CD4-positive, alpha-beta memory T cell (primary cell): Measurements from ENCODE around the gene ZFPM1. TPM values are rescaled to one million over a fixed set of nuclear protein-coding genes. Genes with fewer than 3 reads are reported as not detected.

ENCODE experiments used
- CTCF ChIA-PET: fragments of 350-600 bp; sonication (Branson Sonifier 250); formaldehyde crosslinking; loops from one replicate; lab custom pipeline; 2021; ENCODE audit warnings: inconsistent platforms; ENCODE audit not compliant: partially characterized antibody; lab: Charles Lee
- POLR2A ChIA-PET: fragments of 350-600 bp; sonication (Branson Sonifier 250); formaldehyde crosslinking; loops from one replicate; lab custom pipeline; 2021; ENCODE audit not compliant: partially characterized antibody; lab: Charles Lee
- DNase-seq, 5 donors: peaks; one replicate each; pipeline versions ENCODE4 v3.0.0 to v3.0.0-alpha.2; 2020 to 2022; ENCODE audit warnings: mixed read lengths in 1 of 5
- H3K27ac ChIP-seq: one replicate; pipeline ENCODE4 v1.7.0; 2013; ENCODE audit warnings: low read depth, low read length
- H3K27me3 ChIP-seq: 2 replicates; pipeline ENCODE4 v1.7.0; 2013; ENCODE audit warnings: mild to moderate bottlenecking, low read length, moderate library complexity; ENCODE audit not compliant: insufficient read depth
- H3K36me3 ChIP-seq: 2 replicates; pipeline ENCODE4 v1.7.0; 2013; ENCODE audit warnings: mild to moderate bottlenecking, low read length, moderate library complexity; ENCODE audit not compliant: insufficient read depth
- H3K4me1 ChIP-seq: 2 replicates; pipeline ENCODE4 v1.7.0; 2013; ENCODE audit warnings: mild to moderate bottlenecking, low read length, moderate library complexity; ENCODE audit not compliant: insufficient read depth
- H3K4me3 ChIP-seq, 2 donors: one replicate each; pipeline ENCODE4 v1.7.0; 2013; ENCODE audit warnings: low read length in 2 of 2, mild to moderate bottlenecking in 1 of 2
- H3K9me3 ChIP-seq, 2 donors: one replicate each; pipeline ENCODE4 v1.7.0; 2013; ENCODE audit warnings: low read length in 2 of 2, control low read depth in 1 of 2; ENCODE audit not compliant: control insufficient read depth in 1 of 2
- H3K27ac Mint-ChIP-seq, 7 donors: one replicate each; pipeline ENCODE4 v1.8.0; 2020 to 2021; ENCODE audit warnings: mixed read lengths in 7 of 7, mild to moderate bottlenecking in 6 of 7, inconsistent platforms in 3 of 7, moderate library complexity in 3 of 7
- H3K27me3 Mint-ChIP-seq, 2 donors: one replicate each; pipeline ENCODE4 v1.8.0; 2020 to 2021; ENCODE audit warnings: mixed read lengths in 2 of 2
- H3K36me3 Mint-ChIP-seq, 2 donors: one replicate each; pipeline ENCODE4 v1.8.0; 2020 to 2021; ENCODE audit warnings: mixed read lengths in 2 of 2, inconsistent platforms in 1 of 2, mild to moderate bottlenecking in 1 of 2
- H3K4me1 Mint-ChIP-seq, 4 donors: one replicate each; pipeline ENCODE4 v1.8.0; 2020 to 2021; ENCODE audit warnings: mixed read lengths in 4 of 4, mild to moderate bottlenecking in 1 of 4
- H3K4me3 Mint-ChIP-seq, 8 donors: one replicate each; pipeline ENCODE4 v1.8.0; 2020 to 2021; ENCODE audit warnings: mixed read lengths in 8 of 8, mild to moderate bottlenecking in 7 of 8, moderate library complexity in 6 of 8, inconsistent platforms in 3 of 8
- H3K9me3 Mint-ChIP-seq, 8 donors: one replicate each; pipeline ENCODE4 v1.8.0; 2020 to 2021; ENCODE audit warnings: mixed read lengths in 8 of 8, mild to moderate bottlenecking in 5 of 8, inconsistent platforms in 3 of 8, moderate library complexity in 1 of 8
- intact Hi-C: fragments of 100-400 bp; cut with micrococcal nuclease; formaldehyde crosslinking; loops from one replicate; pipeline ENCODE4 v1.15.1; 2023
- polyA plus RNA-seq, 2 donors: library from polyadenylated mRNA; unstranded; fragments of 300-500 nt; fragmentation: Illumina TruSeq; gene quantifications; one replicate each; pipeline ENCODE4 v1.2.3, GENCODE V29; 2021
- total RNA-seq, 2 experiments: library from RNA; stranded (reverse); gene quantifications; one replicate each; pipeline ENCODE4 v1.2.3, GENCODE V29; 2021

The ZFPM1 gene
- total and polyA plus RNA-seq, 4 experiments from 2014 or later = 0.07 to 20.5 (median 9.7) TPM

GRCh38 chr16:88435437-88436355, 17.4 kb upstream of the ZFPM1 start:
- H3K4me3 ChIP-seq = no peak overlapping the region
- H3K36me3 Mint-ChIP-seq = no peaks in the 10 kb centered on the region
- POLR2A ChIA-PET = interaction anchor here (0.8 kb wide), 1 partner anchor 19 kb away, joined by 3 read pairs; no protein-coding TSS in a partner anchor
- no peak overlapping the region for H3K27ac ChIP-seq
- intact Hi-C loops = loop anchor here (2.0 kb wide), 1 partner anchor 657 kb away; no protein-coding TSS in a partner anchor
- H3K27me3 Mint-ChIP-seq = no peaks in the 10 kb centered on the region
- no peak overlapping the region for H3K27ac Mint-ChIP-seq
- peaks cover 0 to 6% (median 0%) of the 10 kb centered on the region in 4 donors for H3K4me1 Mint-ChIP-seq
- no peaks in the 10 kb centered on the region for H3K27me3 ChIP-seq
- CTCF ChIA-PET = interaction anchor here (1.0 to 1.5 kb wide), 6 partner anchors 8 to 657 kb away, joined by 3 to 7 read pairs (median 4); no protein-coding TSS in a partner anchor
- H3K4me3 Mint-ChIP-seq = no peak overlapping the region
- H3K4me1 ChIP-seq = no peaks in the 10 kb centered on the region
- no peaks in the 10 kb centered on the region for H3K9me3 ChIP-seq
- no peak for DNase-seq
- no peaks in the 10 kb centered on the region for H3K36me3 ChIP-seq
- H3K9me3 Mint-ChIP-seq = no peaks in the 10 kb centered on the region

- Mint-ChIP-seq H3K36me3 (no peaks in the 10 kb centered on the region), H3K27ac (no peak overlapping the region), H3K9me3 (no peaks in the 10 kb centered on the region), H3K4me1 (peaks cover 0 to under 1% (median 0%) of the 10 kb centered on the region in 4 donors), H3K4me3 (no peak overlapping the region), H3K27me3 (no peaks in the 10 kb centered on the region)
- ChIA-PET CTCF (interaction anchor here (0.9 to 1.7 kb wide), 9 partner anchors 9 to 562 kb away, joined by 3 to 5 read pairs (median 3); no protein-coding TSS in a partner anchor), POLR2A (no interaction called here)
- Histone ChIP-seq H3K27ac (no peak overlapping the region), H3K4me1 (no peaks in the 10 kb centered on the region), H3K9me3 (no peaks in the 10 kb centered on the region), H3K36me3 (no peaks in the 10 kb centered on the region), H3K27me3 (no peaks in the 10 kb centered on the region), H3K4me3 (no peak overlapping the region)
- DNase-seq = no peak
- intact Hi-C loops = loop anchor here (2.0 kb wide), 1 partner anchor 658 kb away; no protein-coding TSS in a partner anchor
These were observed 16.3 kb upstream of the ZFPM1 start for GRCh38 chr16:88436796-88437195.

GRCh38 chr16:88437367-88437964, 15.6 kb upstream of the ZFPM1 start:
- Histone ChIP-seq H3K27ac (no peak overlapping the region), H3K9me3 (no peaks in the 10 kb centered on the region), H3K4me3 (no peak overlapping the region), H3K4me1 (no peaks in the 10 kb centered on the region), H3K27me3 (no peaks in the 10 kb centered on the region), H3K36me3 (no peaks in the 10 kb centered on the region)
- no peaks in the 10 kb centered on the region for H3K9me3 Mint-ChIP-seq
- H3K4me1 Mint-ChIP-seq = no peaks in the 10 kb centered on the region
- POLR2A ChIA-PET = no interaction called here
- CTCF ChIA-PET = interaction anchor here (0.7 to 2.3 kb wide), 10 partner anchors 8 to 658 kb away, joined by 3 to 8 read pairs (median 3); no protein-coding TSS in a partner anchor
- H3K36me3 Mint-ChIP-seq = no peaks in the 10 kb centered on the region
- no peak overlapping the region for H3K27ac Mint-ChIP-seq
- H3K27me3 Mint-ChIP-seq = no peaks in the 10 kb centered on the region
- peak in 4 of 5 donors; percentile 51 to 59 (median 54) for DNase-seq
- H3K4me3 Mint-ChIP-seq = no peak overlapping the region
- intact Hi-C loops = loop anchor here (2.0 kb wide), 1 partner anchor 659 kb away; no protein-coding TSS in a partner anchor

GRCh38 chr16:88438084-88438870, 14.8 kb upstream of the ZFPM1 start:
- Histone ChIP-seq H3K9me3 (no peaks in the 10 kb centered on the region), H3K4me1 (peaks cover 4% of the 10 kb centered on the region), H3K4me3 (no peak overlapping the region), H3K27me3 (no peaks in the 10 kb centered on the region), H3K36me3 (no peaks in the 10 kb centered on the region), H3K27ac (no peak overlapping the region)
- no peak for DNase-seq
- peaks cover 0 to 3% (median 2%) of the 10 kb centered on the region in 4 donors for H3K4me1 Mint-ChIP-seq
- no peak overlapping the region for H3K27ac Mint-ChIP-seq
- H3K36me3 Mint-ChIP-seq = no peaks in the 10 kb centered on the region
- H3K4me3 Mint-ChIP-seq = no peak overlapping the region
- H3K27me3 Mint-ChIP-seq = no peaks in the 10 kb centered on the region
- H3K9me3 Mint-ChIP-seq = no peaks in the 10 kb centered on the region
- POLR2A ChIA-PET = no interaction called here
- CTCF ChIA-PET = interaction anchor here (0.7 to 2.3 kb wide), 13 partner anchors 8 to 659 kb away, joined by 3 to 8 read pairs (median 3); no protein-coding TSS in a partner anchor
- intact Hi-C loops = no loop called here

GRCh38 chr16:88439016-88439415, 14.1 kb upstream of the ZFPM1 start:
- Histone ChIP-seq H3K27ac (no peak overlapping the region), H3K27me3 (no peaks in the 10 kb centered on the region), H3K36me3 (no peaks in the 10 kb centered on the region), H3K4me3 (no peak overlapping the region), H3K9me3 (no peaks in the 10 kb centered on the region), H3K4me1 (peaks cover 6% of the 10 kb centered on the region)
- peaks cover 0 to 4% (median 3%) of the 10 kb centered on the region in 4 donors for H3K4me1 Mint-ChIP-seq
- ChIA-PET POLR2A (no interaction called here), CTCF (interaction anchor here (1.0 to 2.3 kb wide), 7 partner anchors 10 to 660 kb away, joined by 3 to 8 read pairs (median 4); no protein-coding TSS in a partner anchor)
- H3K9me3 Mint-ChIP-seq = no peaks in the 10 kb centered on the region
- no peak overlapping the region for H3K27ac Mint-ChIP-seq
- intact Hi-C loops = no loop called here
- H3K36me3 Mint-ChIP-seq = no peaks in the 10 kb centered on the region
- no peak overlapping the region for H3K4me3 Mint-ChIP-seq
- H3K27me3 Mint-ChIP-seq = no peaks in the 10 kb centered on the region
- no peak for DNase-seq

- no peaks in the 10 kb centered on the region for H3K27me3 ChIP-seq
These were observed 13.4 kb upstream of the ZFPM1 start for GRCh38 chr16:88439706-88440105.

More at GRCh38 chr16:88439706-88440105, 13.4 kb upstream of the ZFPM1 start:
- intact Hi-C loops = no loop called here
- Mint-ChIP-seq H3K9me3 (no peaks in the 10 kb centered on the region), H3K27me3 (no peaks in the 10 kb centered on the region), H3K27ac (no peak overlapping the region), H3K4me1 (peaks cover 0 to 4% (median 3%) of the 10 kb centered on the region in 4 donors), H3K36me3 (no peaks in the 10 kb centered on the region), H3K4me3 (no peak overlapping the region)
- Histone ChIP-seq H3K4me3 (no peak overlapping the region), H3K4me1 (peaks cover 6% of the 10 kb centered on the region), H3K27ac (no peak overlapping the region), H3K9me3 (no peaks in the 10 kb centered on the region), H3K36me3 (no peaks in the 10 kb centered on the region)
- ChIA-PET POLR2A (no interaction called here), CTCF (interaction anchor here (1.0 to 2.3 kb wide), 4 partner anchors 10 to 590 kb away, joined by 3 to 8 read pairs (median 4); no protein-coding TSS in a partner anchor)
- no peak for DNase-seq
